HCT116 (cell line): Measurements from ENCODE around the gene SBNO2. TPM values are rescaled to one million over a fixed set of nuclear protein-coding genes. Genes with fewer than 3 reads are reported as not detected.

Source experiments
- ATAC-seq: fragments of 200-7000 bp; cut with Tn5 transposase; 2 replicates; pipeline ENCODE4 v1.9.1; 2020; ENCODE audit warnings: mild to moderate bottlenecking, moderate library complexity
- BruUV-seq: library from RNA; stranded (reverse); fragments of 400-500 nt; replicated peaks from 2 replicates; lab custom pipeline; 2021; lab: Mats Ljungman, UMichigan
- CTCF ChIA-PET: fragments of 300-600 bp; sonication (Branson Sonifier 250); formaldehyde crosslinking; loops from one replicate; lab custom pipeline; 2021; ENCODE audit warnings: antibody characterized with exemption; lab: Charles Lee
- POLR2A ChIA-PET: fragments of 300-600, 350-600 bp; sonication (Branson Sonifier 250); formaldehyde crosslinking; loops from one replicate; lab custom pipeline; 2021; ENCODE audit warnings: antibody characterized with exemption; lab: Charles Lee
- RAD21 ChIA-PET, 2 experiments: fragments of 300-600 bp; sonication (Branson Sonifier 250); formaldehyde crosslinking; loops; one replicate each; lab custom pipeline; 2023; ENCODE audit warnings: low total read pairs in 2 of 2; ENCODE audit not compliant: uncharacterized antibody in 2 of 2, unreplicated experiment in 2 of 2, low non-redundant PET in 1 of 2; lab: Charles Lee
- DNase-seq: peaks from one replicate; pipeline ENCODE4 v3.0.0-alpha.2; 2010; ENCODE audit warnings: low read depth, low spot score
- H2AFZ ChIP-seq: fragments of 200-600 bp; shearing (Covaris generic), sonication (generic); 2 replicates; pipeline ENCODE4 v1.6.1; 2017; ENCODE audit warnings: low read depth, mixed run types, mixed read lengths, antibody characterized with exemption, low read length; ENCODE audit not compliant: poor library complexity, severe bottlenecking
- H3K27ac ChIP-seq: 2 replicates; pipeline ENCODE4 v1.5.1; 2012; ENCODE audit warnings: low read depth, low read length
- H3K27me3 ChIP-seq: fragments of 200-600 bp; sonication (generic); 2 replicates; pipeline ENCODE4 v1.6.1; 2016; ENCODE audit warnings: mixed run types, low read length, mixed read lengths; ENCODE audit not compliant: insufficient read depth
- H3K36me3 ChIP-seq, 2 experiments: fragments of 200-500 bp in 1 of 2; fragments of 200-600 bp in 1 of 2; sonication (Bioruptor generic) in 1 of 2; sonication (generic) in 1 of 2; 2 replicates each; pipeline versions ENCODE4 v1.5.1 to v1.6.1; 2014 to 2016; ENCODE audit warnings: low read length in 2 of 2, inconsistent platforms in 1 of 2, mixed read lengths in 1 of 2, mixed run types in 1 of 2; ENCODE audit not compliant: insufficient read depth in 2 of 2, control insufficient read depth in 1 of 2
- H3K4me1 ChIP-seq, 2 experiments: fragments of 200-600 bp in 1 of 2; sonication (generic) in 1 of 2; 2 replicates each; pipeline versions ENCODE4 v1.5.1 to v1.6.1; 2012 to 2017; ENCODE audit warnings: low read length in 2 of 2, inconsistent platforms in 1 of 2, mild to moderate bottlenecking in 1 of 2, mixed read lengths in 1 of 2, mixed run types in 1 of 2, moderate library complexity in 1 of 2; ENCODE audit not compliant: insufficient read depth in 2 of 2, control insufficient read depth in 1 of 2
- H3K4me2 ChIP-seq: fragments of 200-600 bp; sonication (generic); 2 replicates; pipeline ENCODE4 v1.6.1; 2017; ENCODE audit warnings: mixed run types, low read length, mixed read lengths
- H3K4me3 ChIP-seq, 2 experiments: fragments of 200-600 bp in 1 of 2; sonication (generic) in 1 of 2; replicated peaks in 1 of 2; 2 replicates each; pipeline ENCODE4 v1.5.1; 2011 to 2016; ENCODE audit warnings: low read length in 2 of 2, control low read depth in 1 of 2, low read depth in 1 of 2, mild to moderate bottlenecking in 1 of 2, mixed read lengths in 1 of 2, mixed run types in 1 of 2
- H3K79me2 ChIP-seq: fragments of 200-600 bp; sonication (generic); 2 replicates; pipeline ENCODE4 v1.6.1; 2017; ENCODE audit warnings: mild to moderate bottlenecking, mixed run types, low read length, moderate library complexity, mixed read lengths; ENCODE audit not compliant: insufficient read depth
- H3K9ac ChIP-seq: fragments of 200-600 bp; sonication (generic); 2 replicates; pipeline ENCODE4 v1.6.1; 2016; ENCODE audit warnings: low read length, mixed read lengths
- H3K9me2 ChIP-seq: fragments of 200-600 bp; sonication (generic), shearing (Covaris generic); 2 replicates; pipeline ENCODE4 v1.6.1; 2017; ENCODE audit warnings: mixed run types, mild to moderate bottlenecking, moderate library complexity; ENCODE audit not compliant: insufficient read depth
- H3K9me3 ChIP-seq, 2 experiments: fragments of 200-500 bp in 1 of 2; fragments of 200-600 bp in 1 of 2; sonication (Bioruptor generic) in 1 of 2; sonication (generic) in 1 of 2; 2 replicates each; pipeline ENCODE4 v1.6.1; 2014 to 2017; ENCODE audit warnings: low read length in 2 of 2, mixed read lengths in 2 of 2, inconsistent platforms in 1 of 2, low read depth in 1 of 2, mild to moderate bottlenecking in 1 of 2, mixed run types in 1 of 2, moderate library complexity in 1 of 2; ENCODE audit not compliant: control insufficient read depth in 1 of 2, insufficient read depth in 1 of 2
- H4K20me1 ChIP-seq: fragments of 200-600 bp; sonication (generic), shearing (Covaris generic); 2 replicates; pipeline ENCODE4 v1.6.1; 2017; ENCODE audit warnings: mixed run types, mild to moderate bottlenecking, moderate library complexity; ENCODE audit not compliant: insufficient read depth
- CBX3 ChIP-seq: IDR thresholded peaks from 2 replicates; pipeline ENCODE4 v1.6.1; 2012; ENCODE audit warnings: low read depth
- CEBPB ChIP-seq: IDR thresholded peaks from 2 replicates; pipeline ENCODE4 v1.6.1; 2012; ENCODE audit warnings: low read depth
- EGR1 ChIP-seq: IDR thresholded peaks from 2 replicates; pipeline ENCODE4 v1.6.1; 2012; ENCODE audit warnings: low read depth
- ELF1 ChIP-seq: IDR thresholded peaks from 2 replicates; pipeline ENCODE4 v1.6.1; 2012; ENCODE audit warnings: low read depth, borderline replicate concordance
- EZH2 ChIP-seq: fragments of 200-600 bp; sonication (generic); IDR thresholded peaks from 2 replicates; pipeline ENCODE4 v1.6.1; 2017; ENCODE audit warnings: antibody characterized with exemption, mixed run types
- EZH2phosphoT487 ChIP-seq: fragments of 200-600 bp; IDR thresholded peaks from 2 replicates; pipeline ENCODE4 v1.6.1; 2018; ENCODE audit warnings: antibody characterized with exemption, borderline replicate concordance
- FOSL1 ChIP-seq: IDR thresholded peaks from 2 replicates; pipeline ENCODE4 v1.6.1; 2012; ENCODE audit warnings: low read depth
- JUND ChIP-seq: IDR thresholded peaks from 2 replicates; pipeline ENCODE4 v1.6.1; 2012
- POLR2AphosphoS5 ChIP-seq: IDR thresholded peaks from 2 replicates; pipeline ENCODE4 v1.6.1; 2011; ENCODE audit warnings: mild to moderate bottlenecking, low read depth, low read length, moderate library complexity
- RAD21 ChIP-seq: IDR thresholded peaks from 2 replicates; pipeline ENCODE4 v1.6.1; 2012; ENCODE audit warnings: low read depth, mild to moderate bottlenecking
- SRF ChIP-seq: IDR thresholded peaks from 2 replicates; pipeline ENCODE4 v1.6.1; 2012; ENCODE audit warnings: low read depth
- TCF7L2 ChIP-seq: IDR thresholded peaks from 2 replicates; pipeline ENCODE4 v1.7.0; 2011; ENCODE audit warnings: borderline replicate concordance, inconsistent platforms; ENCODE audit not compliant: insufficient read depth, insufficient read length; ENCODE audit errors: extremely low read depth
- YY1 ChIP-seq: IDR thresholded peaks from 2 replicates; pipeline ENCODE4 v1.6.1; 2011; ENCODE audit warnings: low read length, low read depth, moderate library complexity, mild to moderate bottlenecking; ENCODE audit not compliant: insufficient replicate concordance; ENCODE audit errors: extremely low read depth
- ZNF274 ChIP-seq: fragments of 200-500 bp; sonication (Bioruptor generic); IDR thresholded peaks from 2 replicates; pipeline ENCODE4 v1.6.1; 2014; ENCODE audit warnings: mild to moderate bottlenecking, low read depth, low read length, inconsistent platforms
- intact Hi-C: fragments of 100-400 bp; cut with micrococcal nuclease; formaldehyde crosslinking; loops from 2 replicates; pipeline ENCODE4 v1.10.0; 2022
- total RNA-seq: library from RNA; stranded (reverse); gene quantifications from one replicate; pipeline ENCODE4 v1.2.1, GENCODE V29; 2021; ENCODE audit not compliant: unreplicated experiment
- TF ChIP-seq, protein P1 (sequence below): IDR thresholded peaks from 2 replicates; pipeline ENCODE4 v1.6.1; 2012
- TF ChIP-seq, protein P2 (sequence below): IDR thresholded peaks from 2 replicates; pipeline ENCODE4 v1.6.1; 2012; ENCODE audit warnings: low read depth

SBNO2 gene
- total RNA-seq, 1 experiment from 2014 or later, result 66.4 TPM

DNA sequence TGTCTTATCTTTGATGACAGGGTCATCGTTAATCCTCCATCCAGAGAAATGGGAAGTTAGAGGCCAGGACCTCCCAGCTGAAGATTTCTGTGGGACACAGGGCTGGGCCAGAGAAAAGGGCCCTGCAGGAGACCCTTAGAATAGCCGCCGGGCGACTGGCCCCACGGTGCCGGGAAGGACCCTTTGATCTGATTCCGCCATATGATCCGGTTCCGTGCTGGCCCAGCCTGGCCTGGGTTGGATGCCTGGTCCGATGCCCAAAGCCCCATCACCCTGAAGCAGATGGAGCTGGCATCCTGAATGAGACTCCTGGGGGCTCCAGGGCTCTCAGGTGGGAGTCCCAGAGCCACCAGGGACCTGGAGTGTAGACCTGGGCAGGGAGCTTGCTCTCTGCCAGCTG lies 25.5 kb upstream of the SBNO2 start:
- Histone ChIP-seq H3K27me3 (no peaks in the 10 kb centered on the region), H4K20me1 (no peaks in the 10 kb centered on the region), H3K4me1 (peaks cover 7 to 11% of the 10 kb centered on the region in 2 experiments; a peak in 3 of 4 replicates), H2AFZ (no peak overlapping the region), H3K9me2 (no peaks in the 10 kb centered on the region), H3K36me3 (no peaks in the 10 kb centered on the region), H3K4me3 (no peak overlapping the region), H3K9ac (no peak overlapping the region), H3K9me3 (no peaks in the 10 kb centered on the region), H3K4me2 (no peak overlapping the region), H3K27ac (no peak overlapping the region), H3K79me2 (no peaks in the 10 kb centered on the region)
- ChIA-PET RAD21 (no interaction called here), CTCF (no interaction called here), POLR2A (no interaction called here)
- ATAC-seq (no peak), DNase-seq (no peak)
- BruUV-seq, result no TSS peak
- TF ChIP-seq TCF7L2 (no peak), CEBPB (no peak), ZNF274 (no peak), CBX3 (no peak), FOSL1 (no peak)
- intact Hi-C loops, result no loop called here

DNA sequence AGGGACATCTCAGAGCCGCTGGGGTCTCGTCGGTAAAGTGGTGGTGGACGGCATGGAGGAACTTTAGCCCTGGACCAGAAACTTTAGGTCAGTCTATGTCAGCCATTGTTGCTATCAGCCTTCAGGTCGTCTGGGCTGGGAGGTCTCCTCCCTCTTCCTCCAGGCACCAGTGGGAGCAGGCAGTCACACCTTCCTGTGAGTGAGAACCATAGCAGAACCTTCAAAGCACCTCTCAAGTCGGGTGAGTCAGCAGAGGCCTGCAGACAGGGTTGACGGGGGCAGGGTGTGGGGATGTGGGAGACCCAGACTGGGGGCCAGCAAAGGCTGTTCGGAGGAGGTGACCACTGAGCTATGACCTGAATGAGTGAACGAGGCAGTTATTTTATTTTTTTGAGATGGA lies 15.4 kb upstream of the SBNO2 start:
- CTCF ChIA-PET, result interaction anchor here (2.0 kb wide), 1 partner anchor 76 kb away, joined by 6 read pairs; no protein-coding TSS in a partner anchor
- POLR2A ChIA-PET, result interaction anchor here (1.1 kb wide), 1 partner anchor 80 kb away, joined by 3 read pairs; the partner anchor contains the start of gene CIRBP
- H3K27ac ChIP-seq, result peak overlapping the region; percentile 77
- H3K4me1 ChIP-seq, result peaks cover 40 to 64% of the 10 kb centered on the region in 2 experiments
- H3K4me2 ChIP-seq, result peak overlapping the region; percentile 63
- no peak for TF ChIP-seq EGR1
- TF ChIP-seq CBX3, result no peak
- no peak for TF ChIP-seq ZNF274
- no peak; the same call in 1 of the 2 replicates for TF ChIP-seq FOSL1
- TF ChIP-seq POLR2AphosphoS5, result peak; percentile 44; the same call in 1 of the 2 replicates
- TF ChIP-seq JUND, result no peak
- peak; percentile 31 for TF ChIP-seq YY1
- TF ChIP-seq ELF1, result no peak
- TF ChIP-seq, protein P1, sequence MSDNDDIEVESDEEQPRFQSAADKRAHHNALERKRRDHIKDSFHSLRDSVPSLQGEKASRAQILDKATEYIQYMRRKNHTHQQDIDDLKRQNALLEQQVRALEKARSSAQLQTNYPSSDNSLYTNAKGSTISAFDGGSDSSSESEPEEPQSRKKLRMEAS, result no peak
- 0 out of 2 replicates have a peak, but pooled peaks have one; percentile 3 for TF ChIP-seq RAD21
- TF ChIP-seq TCF7L2, result peak; percentile 40
- TF ChIP-seq, protein P2, sequence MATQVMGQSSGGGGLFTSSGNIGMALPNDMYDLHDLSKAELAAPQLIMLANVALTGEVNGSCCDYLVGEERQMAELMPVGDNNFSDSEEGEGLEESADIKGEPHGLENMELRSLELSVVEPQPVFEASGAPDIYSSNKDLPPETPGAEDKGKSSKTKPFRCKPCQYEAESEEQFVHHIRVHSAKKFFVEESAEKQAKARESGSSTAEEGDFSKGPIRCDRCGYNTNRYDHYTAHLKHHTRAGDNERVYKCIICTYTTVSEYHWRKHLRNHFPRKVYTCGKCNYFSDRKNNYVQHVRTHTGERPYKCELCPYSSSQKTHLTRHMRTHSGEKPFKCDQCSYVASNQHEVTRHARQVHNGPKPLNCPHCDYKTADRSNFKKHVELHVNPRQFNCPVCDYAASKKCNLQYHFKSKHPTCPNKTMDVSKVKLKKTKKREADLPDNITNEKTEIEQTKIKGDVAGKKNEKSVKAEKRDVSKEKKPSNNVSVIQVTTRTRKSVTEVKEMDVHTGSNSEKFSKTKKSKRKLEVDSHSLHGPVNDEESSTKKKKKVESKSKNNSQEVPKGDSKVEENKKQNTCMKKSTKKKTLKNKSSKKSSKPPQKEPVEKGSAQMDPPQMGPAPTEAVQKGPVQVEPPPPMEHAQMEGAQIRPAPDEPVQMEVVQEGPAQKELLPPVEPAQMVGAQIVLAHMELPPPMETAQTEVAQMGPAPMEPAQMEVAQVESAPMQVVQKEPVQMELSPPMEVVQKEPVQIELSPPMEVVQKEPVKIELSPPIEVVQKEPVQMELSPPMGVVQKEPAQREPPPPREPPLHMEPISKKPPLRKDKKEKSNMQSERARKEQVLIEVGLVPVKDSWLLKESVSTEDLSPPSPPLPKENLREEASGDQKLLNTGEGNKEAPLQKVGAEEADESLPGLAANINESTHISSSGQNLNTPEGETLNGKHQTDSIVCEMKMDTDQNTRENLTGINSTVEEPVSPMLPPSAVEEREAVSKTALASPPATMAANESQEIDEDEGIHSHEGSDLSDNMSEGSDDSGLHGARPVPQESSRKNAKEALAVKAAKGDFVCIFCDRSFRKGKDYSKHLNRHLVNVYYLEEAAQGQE, result no peak
- no peak for TF ChIP-seq SRF
- TF ChIP-seq EZH2, result no peak
- TF ChIP-seq CEBPB, result no peak
- TF ChIP-seq EZH2phosphoT487, result no peak
- peak; percentile 75 for DNase-seq
- H3K4me3 ChIP-seq, result peak overlapping the region in 1 of 2 experiments; percentile 10; a peak in 2 of 4 replicates
- no peaks in the 10 kb centered on the region for H3K9me2 ChIP-seq
- no peaks in the 10 kb centered on the region for H3K9me3 ChIP-seq
- no peaks in the 10 kb centered on the region for H3K36me3 ChIP-seq
- no peaks in the 10 kb centered on the region for H3K79me2 ChIP-seq
- intact Hi-C loops, result loop anchor here (10.0 kb wide), 1 partner anchor 265 kb away; the partner anchor contains the start of gene ARID3A
- no peaks in the 10 kb centered on the region for H4K20me1 ChIP-seq
- peak; percentile 83 for ATAC-seq
- H2AFZ ChIP-seq, result no peak overlapping the region
- RAD21 ChIA-PET, result no interaction called here
- H3K9ac ChIP-seq, result peak overlapping the region; percentile 41
- H3K27me3 ChIP-seq, result no peaks in the 10 kb centered on the region
- no TSS peak for BruUV-seq
